HEK293 (cell line): ENCODE data around the gene HMGN4.

ENCODE experiments used
- HOXC10 ChIP-seq: sonication (generic); formaldehyde crosslinking; IDR thresholded peaks from 2 replicates; pipeline ENCODE4 v1.8.1; 2023; ENCODE audit warnings: mild to moderate bottlenecking, missing genetic modification reagents
- MEIS1 ChIP-seq: sonication (generic); formaldehyde crosslinking; IDR thresholded peaks from 2 replicates; pipeline ENCODE4 v1.8.1; 2022; ENCODE audit warnings: missing genetic modification reagents, mild to moderate bottlenecking, borderline replicate concordance
- PRDM1 ChIP-seq: fragments of 450-650 bp; formaldehyde crosslinking; IDR thresholded peaks from 2 replicates; pipeline ENCODE4; 2016; ENCODE audit warnings: missing biosample characterization, missing genetic modification characterization
- SP3 ChIP-seq: fragments of 450-650 bp; formaldehyde crosslinking; IDR thresholded peaks from 2 replicates; pipeline ENCODE4 v1.5.1; 2016; ENCODE audit warnings: missing biosample characterization, missing genetic modification characterization
- TCF7L2 ChIP-seq: IDR thresholded peaks from 2 replicates; pipeline ENCODE4 v1.6.1; 2011; ENCODE audit warnings: low read depth, mild to moderate bottlenecking, inconsistent platforms, low read length, moderate library complexity, borderline replicate concordance
- YY1 ChIP-seq: fragments of 450-650 bp; formaldehyde crosslinking; IDR thresholded peaks from 2 replicates; pipeline ENCODE4 v1.5.1; 2018; ENCODE audit warnings: missing biosample characterization, missing genetic modification characterization
- ZBTB20 ChIP-seq: fragments of 450-650 bp; formaldehyde crosslinking; IDR thresholded peaks from 2 replicates; pipeline ENCODE4 v1.5.1; 2016; ENCODE audit warnings: missing biosample characterization, missing genetic modification characterization
- ZBTB8A ChIP-seq: fragments of 450-650 bp; formaldehyde crosslinking; IDR thresholded peaks from 2 replicates; pipeline ENCODE4 v1.5.1; 2016; ENCODE audit warnings: missing biosample characterization, missing genetic modification characterization
- ZFHX2 ChIP-seq: fragments of 450-650 bp; formaldehyde crosslinking; conservative IDR thresholded peaks from 2 replicates; pipeline ENCODE4 v1.5.1; 2016; ENCODE audit warnings: missing biosample characterization, missing genetic modification characterization
- ZNF10 ChIP-seq: fragments of 450-650 bp; formaldehyde crosslinking; IDR thresholded peaks from 2 replicates; pipeline ENCODE4 v1.5.1; 2017; ENCODE audit warnings: missing biosample characterization, missing genetic modification characterization
- ZNF132 ChIP-seq: fragments of 450-650 bp; formaldehyde crosslinking; IDR thresholded peaks from 2 replicates; pipeline ENCODE4 v1.5.1; 2017; ENCODE audit warnings: missing biosample characterization, missing genetic modification characterization, borderline replicate concordance
- ZNF211 ChIP-seq: fragments of 450-650 bp; formaldehyde crosslinking; IDR thresholded peaks from 2 replicates; pipeline ENCODE4 v1.5.1; 2016; ENCODE audit warnings: low read depth, missing biosample characterization, missing genetic modification characterization
- ZNF223 ChIP-seq: fragments of 450-650 bp; formaldehyde crosslinking; IDR thresholded peaks from 2 replicates; pipeline ENCODE4 v1.5.1; 2016; ENCODE audit warnings: missing biosample characterization, missing genetic modification characterization
- ZNF274 ChIP-seq, 2 experiments: fragments of 200-500 bp in 1 of 2; fragments of 450-650 bp in 1 of 2; sonication (Bioruptor generic) in 1 of 2; formaldehyde crosslinking in 1 of 2; IDR thresholded peaks; 2 replicates each; pipeline versions ENCODE4 v1.5.1 to v1.6.1; 2014 to 2016; ENCODE audit warnings: borderline replicate concordance in 1 of 2, inconsistent platforms in 1 of 2, low read length in 1 of 2, missing biosample characterization in 1 of 2, missing genetic modification characterization in 1 of 2
- ZNF335 ChIP-seq: fragments of 450-650 bp; formaldehyde crosslinking; conservative IDR thresholded peaks from 2 replicates; pipeline ENCODE4 v1.5.1; 2016; ENCODE audit warnings: missing biosample characterization, missing genetic modification characterization
- ZNF366 ChIP-seq: fragments of 450-650 bp; formaldehyde crosslinking; conservative IDR thresholded peaks from 2 replicates; pipeline ENCODE4 v1.5.1; 2016; ENCODE audit warnings: missing biosample characterization, missing genetic modification characterization
- ZNF37A ChIP-seq: fragments of 450-650 bp; IDR thresholded peaks from 2 replicates; pipeline ENCODE4 v1.5.1; 2018; ENCODE audit warnings: missing biosample characterization, missing genetic modification characterization
- ZNF549 ChIP-seq: fragments of 450-650 bp; IDR thresholded peaks from 2 replicates; pipeline ENCODE4 v1.5.1; 2018; ENCODE audit warnings: missing biosample characterization, missing genetic modification characterization, mild to moderate bottlenecking, inconsistent platforms, moderate library complexity
- ZNF558 ChIP-seq: fragments of 450-650 bp; formaldehyde crosslinking; IDR thresholded peaks from 2 replicates; pipeline ENCODE4 v1.5.1; 2016; ENCODE audit warnings: missing biosample characterization, missing genetic modification characterization
- ZNF561 ChIP-seq: fragments of 450-650 bp; IDR thresholded peaks from 2 replicates; pipeline ENCODE4 v1.5.1; 2018; ENCODE audit warnings: missing biosample characterization, missing genetic modification characterization, borderline replicate concordance
- ZNF585B ChIP-seq: fragments of 450-650 bp; formaldehyde crosslinking; IDR thresholded peaks from 2 replicates; pipeline ENCODE4 v1.5.1; 2016; ENCODE audit warnings: missing biosample characterization, missing genetic modification characterization
- ZNF658 ChIP-seq: fragments of 450-650 bp; formaldehyde crosslinking; IDR thresholded peaks from 2 replicates; pipeline ENCODE4; 2016; ENCODE audit warnings: missing biosample characterization, missing genetic modification characterization
- ZNF707 ChIP-seq: fragments of 450-650 bp; formaldehyde crosslinking; IDR thresholded peaks from 2 replicates; pipeline ENCODE4 v1.5.1; 2016; ENCODE audit warnings: missing biosample characterization, missing genetic modification characterization
- ZNF785 ChIP-seq: fragments of 450-650 bp; formaldehyde crosslinking; IDR thresholded peaks from 2 replicates; pipeline ENCODE4 v1.5.1; 2016; ENCODE audit warnings: missing biosample characterization, missing genetic modification characterization
- ZNF792 ChIP-seq: fragments of 450-650 bp; formaldehyde crosslinking; IDR thresholded peaks from 2 replicates; pipeline ENCODE4 v1.5.1; 2016; ENCODE audit warnings: missing biosample characterization, missing genetic modification characterization
- TF ChIP-seq, protein P1 (sequence below): fragments of 450-650 bp; formaldehyde crosslinking; IDR thresholded peaks from 2 replicates; pipeline ENCODE4 v1.5.1; 2016; ENCODE audit warnings: missing biosample characterization, missing genetic modification characterization
- TF ChIP-seq, protein P2 (sequence below): fragments of 450-650 bp; formaldehyde crosslinking; IDR thresholded peaks from 2 replicates; pipeline ENCODE4 v1.5.1; 2016; ENCODE audit warnings: missing biosample characterization, missing genetic modification characterization
- TF ChIP-seq, protein P3 (sequence below): fragments of 450-650 bp; formaldehyde crosslinking; IDR thresholded peaks from 2 replicates; pipeline ENCODE4 v1.5.1; 2016; ENCODE audit warnings: missing biosample characterization, missing genetic modification characterization, borderline replicate concordance
- TF ChIP-seq, protein P4 (sequence below): fragments of 450-650 bp; formaldehyde crosslinking; IDR thresholded peaks from 2 replicates; pipeline ENCODE4 v1.5.1; 2017; ENCODE audit warnings: missing biosample characterization, missing genetic modification characterization

The HMGN4 gene

DNA sequence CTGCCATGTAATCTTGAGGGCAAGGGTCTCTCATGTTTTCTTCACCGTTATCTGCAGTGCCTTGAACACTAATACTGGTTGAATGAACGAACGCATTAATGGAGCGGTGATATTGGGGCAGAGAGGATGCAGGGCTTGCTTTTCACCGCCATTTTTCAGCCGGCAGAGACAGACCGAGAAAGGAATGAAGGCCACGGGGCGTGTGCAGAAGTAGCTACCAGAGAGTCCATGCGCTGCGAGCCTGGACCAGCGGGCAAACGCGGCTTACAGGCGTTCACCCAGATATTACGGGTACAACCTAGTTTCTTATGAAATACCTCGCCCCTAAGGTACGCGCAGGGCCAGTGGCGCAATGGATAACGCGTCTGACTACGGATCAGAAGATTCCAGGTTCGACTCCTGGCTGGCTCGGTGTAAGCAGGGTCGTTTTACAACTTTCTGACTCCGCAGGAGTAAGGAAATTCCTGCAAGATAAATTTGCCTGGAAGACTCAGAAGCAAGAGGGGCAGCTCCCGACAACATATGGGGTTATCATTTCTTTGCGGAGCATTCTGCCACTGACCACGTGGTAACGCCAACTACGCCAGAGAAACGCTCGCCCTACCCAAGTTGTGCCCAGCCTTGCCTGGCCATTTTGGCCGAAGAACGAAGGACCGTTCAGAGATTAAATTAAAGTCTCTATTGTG is 863 bp upstream of the HMGN4 start (continued):
- TF ChIP-seq ZNF585B (tag by site-specific recombination) (no peak), ZNF792 (tag by site-specific recombination) (peak; percentile 88; the same call in 1 of the 2 replicates), ZNF132 (tag by site-specific recombination) (no peak), ZNF223 (tag by site-specific recombination) (peak; percentile 60; the same call in 1 of the 2 replicates), TCF7L2 (no peak), YY1 (tag by site-specific recombination) (peak; percentile 76; the same call in 1 of the 2 replicates), SP3 (tag by site-specific recombination) (peak; percentile 63), ZNF37A (peak; percentile 34; the same call in 1 of the 2 replicates), ZNF211 (tag by site-specific recombination) (no peak), MEIS1 (no peak; the same call in 1 of the 2 replicates), PRDM1 (tag by site-specific recombination) (peak; percentile 14; the same call in 1 of the 2 replicates), ZNF366 (peak; percentile 95), ZNF335 (peak; percentile 64), ZNF10 (tag by site-specific recombination) (peak; percentile 79), ZFHX2 (tag by site-specific recombination) (no peak), ZNF658 (tag by site-specific recombination) (no peak), ZNF558 (peak; percentile 56), HOXC10 (CRISPR knock-in tag) (0 out of 2 replicates have a peak, but pooled peaks have one; percentile 2), ZNF549 (tag by site-specific recombination) (no peak; the same call in none of the 2 replicates), ZNF785 (tag by site-specific recombination) (peak; percentile 93; the same call in 1 of the 2 replicates), ZNF707 (no peak), ZNF274 (IDR thresholded peaks at IDR 0.05; ENCODE audit: low read length) (no peak), ZNF274 (tag by site-specific recombination; IDR thresholded peaks at IDR 0.05; ENCODE audit: borderline replicate concordance) (no peak), ZBTB20 (peak; percentile 61; the same call in 1 of the 2 replicates), ZNF561 (tag by site-specific recombination) (peak; percentile 99), ZBTB8A (tag by site-specific recombination) (peak; percentile 91)
- TF ChIP-seq, protein P1, sequence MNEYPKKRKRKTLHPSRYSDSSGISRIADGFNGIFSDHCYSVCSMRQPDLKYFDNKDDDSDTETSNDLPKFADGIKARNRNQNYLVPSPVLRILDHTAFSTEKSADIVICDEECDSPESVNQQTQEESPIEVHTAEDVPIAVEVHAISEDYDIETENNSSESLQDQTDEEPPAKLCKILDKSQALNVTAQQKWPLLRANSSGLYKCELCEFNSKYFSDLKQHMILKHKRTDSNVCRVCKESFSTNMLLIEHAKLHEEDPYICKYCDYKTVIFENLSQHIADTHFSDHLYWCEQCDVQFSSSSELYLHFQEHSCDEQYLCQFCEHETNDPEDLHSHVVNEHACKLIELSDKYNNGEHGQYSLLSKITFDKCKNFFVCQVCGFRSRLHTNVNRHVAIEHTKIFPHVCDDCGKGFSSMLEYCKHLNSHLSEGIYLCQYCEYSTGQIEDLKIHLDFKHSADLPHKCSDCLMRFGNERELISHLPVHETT (tag by site-specific recombination) = peak; percentile 90
- TF ChIP-seq, protein P2, sequence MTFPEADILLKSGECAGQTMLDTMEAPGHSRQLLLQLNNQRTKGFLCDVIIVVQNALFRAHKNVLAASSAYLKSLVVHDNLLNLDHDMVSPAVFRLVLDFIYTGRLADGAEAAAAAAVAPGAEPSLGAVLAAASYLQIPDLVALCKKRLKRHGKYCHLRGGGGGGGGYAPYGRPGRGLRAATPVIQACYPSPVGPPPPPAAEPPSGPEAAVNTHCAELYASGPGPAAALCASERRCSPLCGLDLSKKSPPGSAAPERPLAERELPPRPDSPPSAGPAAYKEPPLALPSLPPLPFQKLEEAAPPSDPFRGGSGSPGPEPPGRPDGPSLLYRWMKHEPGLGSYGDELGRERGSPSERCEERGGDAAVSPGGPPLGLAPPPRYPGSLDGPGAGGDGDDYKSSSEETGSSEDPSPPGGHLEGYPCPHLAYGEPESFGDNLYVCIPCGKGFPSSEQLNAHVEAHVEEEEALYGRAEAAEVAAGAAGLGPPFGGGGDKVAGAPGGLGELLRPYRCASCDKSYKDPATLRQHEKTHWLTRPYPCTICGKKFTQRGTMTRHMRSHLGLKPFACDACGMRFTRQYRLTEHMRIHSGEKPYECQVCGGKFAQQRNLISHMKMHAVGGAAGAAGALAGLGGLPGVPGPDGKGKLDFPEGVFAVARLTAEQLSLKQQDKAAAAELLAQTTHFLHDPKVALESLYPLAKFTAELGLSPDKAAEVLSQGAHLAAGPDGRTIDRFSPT (tag by site-specific recombination) = peak; percentile 100
- TF ChIP-seq, protein P3, sequence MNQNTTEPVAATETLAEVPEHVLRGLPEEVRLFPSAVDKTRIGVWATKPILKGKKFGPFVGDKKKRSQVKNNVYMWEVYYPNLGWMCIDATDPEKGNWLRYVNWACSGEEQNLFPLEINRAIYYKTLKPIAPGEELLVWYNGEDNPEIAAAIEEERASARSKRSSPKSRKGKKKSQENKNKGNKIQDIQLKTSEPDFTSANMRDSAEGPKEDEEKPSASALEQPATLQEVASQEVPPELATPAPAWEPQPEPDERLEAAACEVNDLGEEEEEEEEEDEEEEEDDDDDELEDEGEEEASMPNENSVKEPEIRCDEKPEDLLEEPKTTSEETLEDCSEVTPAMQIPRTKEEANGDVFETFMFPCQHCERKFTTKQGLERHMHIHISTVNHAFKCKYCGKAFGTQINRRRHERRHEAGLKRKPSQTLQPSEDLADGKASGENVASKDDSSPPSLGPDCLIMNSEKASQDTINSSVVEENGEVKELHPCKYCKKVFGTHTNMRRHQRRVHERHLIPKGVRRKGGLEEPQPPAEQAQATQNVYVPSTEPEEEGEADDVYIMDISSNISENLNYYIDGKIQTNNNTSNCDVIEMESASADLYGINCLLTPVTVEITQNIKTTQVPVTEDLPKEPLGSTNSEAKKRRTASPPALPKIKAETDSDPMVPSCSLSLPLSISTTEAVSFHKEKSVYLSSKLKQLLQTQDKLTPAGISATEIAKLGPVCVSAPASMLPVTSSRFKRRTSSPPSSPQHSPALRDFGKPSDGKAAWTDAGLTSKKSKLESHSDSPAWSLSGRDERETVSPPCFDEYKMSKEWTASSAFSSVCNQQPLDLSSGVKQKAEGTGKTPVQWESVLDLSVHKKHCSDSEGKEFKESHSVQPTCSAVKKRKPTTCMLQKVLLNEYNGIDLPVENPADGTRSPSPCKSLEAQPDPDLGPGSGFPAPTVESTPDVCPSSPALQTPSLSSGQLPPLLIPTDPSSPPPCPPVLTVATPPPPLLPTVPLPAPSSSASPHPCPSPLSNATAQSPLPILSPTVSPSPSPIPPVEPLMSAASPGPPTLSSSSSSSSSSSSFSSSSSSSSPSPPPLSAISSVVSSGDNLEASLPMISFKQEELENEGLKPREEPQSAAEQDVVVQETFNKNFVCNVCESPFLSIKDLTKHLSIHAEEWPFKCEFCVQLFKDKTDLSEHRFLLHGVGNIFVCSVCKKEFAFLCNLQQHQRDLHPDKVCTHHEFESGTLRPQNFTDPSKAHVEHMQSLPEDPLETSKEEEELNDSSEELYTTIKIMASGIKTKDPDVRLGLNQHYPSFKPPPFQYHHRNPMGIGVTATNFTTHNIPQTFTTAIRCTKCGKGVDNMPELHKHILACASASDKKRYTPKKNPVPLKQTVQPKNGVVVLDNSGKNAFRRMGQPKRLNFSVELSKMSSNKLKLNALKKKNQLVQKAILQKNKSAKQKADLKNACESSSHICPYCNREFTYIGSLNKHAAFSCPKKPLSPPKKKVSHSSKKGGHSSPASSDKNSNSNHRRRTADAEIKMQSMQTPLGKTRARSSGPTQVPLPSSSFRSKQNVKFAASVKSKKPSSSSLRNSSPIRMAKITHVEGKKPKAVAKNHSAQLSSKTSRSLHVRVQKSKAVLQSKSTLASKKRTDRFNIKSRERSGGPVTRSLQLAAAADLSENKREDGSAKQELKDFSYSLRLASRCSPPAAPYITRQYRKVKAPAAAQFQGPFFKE (tag by site-specific recombination) = no peak
- TF ChIP-seq, protein P4, sequence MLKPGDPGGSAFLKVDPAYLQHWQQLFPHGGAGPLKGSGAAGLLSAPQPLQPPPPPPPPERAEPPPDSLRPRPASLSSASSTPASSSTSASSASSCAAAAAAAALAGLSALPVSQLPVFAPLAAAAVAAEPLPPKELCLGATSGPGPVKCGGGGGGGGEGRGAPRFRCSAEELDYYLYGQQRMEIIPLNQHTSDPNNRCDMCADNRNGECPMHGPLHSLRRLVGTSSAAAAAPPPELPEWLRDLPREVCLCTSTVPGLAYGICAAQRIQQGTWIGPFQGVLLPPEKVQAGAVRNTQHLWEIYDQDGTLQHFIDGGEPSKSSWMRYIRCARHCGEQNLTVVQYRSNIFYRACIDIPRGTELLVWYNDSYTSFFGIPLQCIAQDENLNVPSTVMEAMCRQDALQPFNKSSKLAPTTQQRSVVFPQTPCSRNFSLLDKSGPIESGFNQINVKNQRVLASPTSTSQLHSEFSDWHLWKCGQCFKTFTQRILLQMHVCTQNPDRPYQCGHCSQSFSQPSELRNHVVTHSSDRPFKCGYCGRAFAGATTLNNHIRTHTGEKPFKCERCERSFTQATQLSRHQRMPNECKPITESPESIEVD (tag by site-specific recombination) = peak; percentile 72
